Neural progenitor cell (in vitro differentiated cells): ENCODE measurements around the gene ARID5A. TPM values are rescaled to one million over a fixed set of nuclear protein-coding genes. Genes with fewer than 3 reads are reported as not detected.
A peak's percentile ranks its signal among the peaks of the same experiment; 100 is the strongest.

Source experiments
- DNase-seq: peaks from one replicate; pipeline ENCODE4 v3.0.0-alpha.2; 2016; ENCODE audit warnings: low spot score
- H2AFZ ChIP-seq: fragments of 200-600 bp; sonication (generic); replicated peaks from 2 replicates; pipeline ENCODE4 v1.6.1; 2016; ENCODE audit warnings: antibody characterized with exemption
- H3F3A ChIP-seq: fragments of 200-600 bp; sonication (generic); 2 replicates; pipeline ENCODE4 v1.6.1; 2016; ENCODE audit warnings: antibody characterized with exemption, low read depth
- H3K27ac ChIP-seq: fragments of 200-600 bp; sonication (generic); 2 replicates; pipeline ENCODE4 v1.5.1; 2016; ENCODE audit warnings: mild to moderate bottlenecking
- H3K27me3 ChIP-seq: fragments of 200-600 bp; sonication (generic); 2 replicates; pipeline ENCODE4 v1.6.1; 2016; ENCODE audit warnings: mild to moderate bottlenecking, moderate library complexity
- H3K36me3 ChIP-seq: fragments of 200-600 bp; sonication (generic); 2 replicates; pipeline ENCODE4 v1.5.1; 2016
- H3K4me1 ChIP-seq: fragments of 200-600 bp; sonication (generic); 2 replicates; pipeline ENCODE4 v1.6.1; 2016; ENCODE audit warnings: mixed run types
- H3K4me2 ChIP-seq: fragments of 200-600 bp; sonication (generic); 2 replicates; pipeline ENCODE4 v1.6.1; 2016
- H3K4me3 ChIP-seq: fragments of 200-600 bp; sonication (generic); 2 replicates; pipeline ENCODE4 v1.5.1; 2016
- H3K79me2 ChIP-seq: fragments of 200-600 bp; sonication (generic); 2 replicates; pipeline ENCODE4 v1.6.1; 2016; ENCODE audit warnings: low read depth
- H3K9ac ChIP-seq: fragments of 200-600 bp; sonication (generic); 2 replicates; pipeline ENCODE4 v1.6.1; 2016
- H3K9me3 ChIP-seq: fragments of 200-600 bp; sonication (generic); 2 replicates; pipeline ENCODE4 v1.5.1; 2016; ENCODE audit warnings: low read depth
- H4K20me1 ChIP-seq: fragments of 200-600 bp; sonication (generic); 2 replicates; pipeline ENCODE4 v1.6.1; 2016; ENCODE audit warnings: low read depth
- H3K27ac Mint-ChIP-seq: 3 replicates; pipeline ENCODE4 v1.8.0; 2021; ENCODE audit warnings: mixed read lengths
- H3K27me3 Mint-ChIP-seq: 2 replicates; pipeline ENCODE4 v1.8.0; 2022; ENCODE audit warnings: low read depth, mild to moderate bottlenecking, inconsistent platforms, moderate library complexity, mixed read lengths; ENCODE audit not compliant: insufficient read depth
- H3K36me3 Mint-ChIP-seq: 3 replicates; pipeline ENCODE4 v1.8.0; 2021; ENCODE audit warnings: mixed read lengths
- H3K4me1 Mint-ChIP-seq: 3 replicates; pipeline ENCODE4 v1.8.0; 2021; ENCODE audit warnings: mixed read lengths
- H3K4me3 Mint-ChIP-seq: 3 replicates; pipeline ENCODE4 v1.8.0; 2021; ENCODE audit warnings: mild to moderate bottlenecking, moderate library complexity, mixed read lengths
- H3K9me3 Mint-ChIP-seq: 3 replicates; pipeline ENCODE4 v1.8.0; 2020; ENCODE audit warnings: mixed read lengths
- EZH2 ChIP-seq: fragments of 200-600 bp; sonication (generic); IDR thresholded peaks from 2 replicates; pipeline ENCODE4 v1.6.1; 2017; ENCODE audit warnings: antibody characterized with exemption, mild to moderate bottlenecking, moderate library complexity
- EZH2phosphoT487 ChIP-seq: fragments of 200-600 bp; sonication (generic); IDR thresholded peaks from 2 replicates; pipeline ENCODE4 v1.6.1; 2017; ENCODE audit warnings: antibody characterized with exemption
- total RNA-seq: library from RNA; depleted of rRNA; stranded (reverse); fragments of >200 nt; gene quantifications from 2 replicates; pipeline ENCODE4 v1.2.3, GENCODE V29; 2015; ENCODE audit warnings: low replicate concordance
- TF ChIP-seq, protein P1 (sequence below): fragments of 200-600 bp; sonication (generic); IDR thresholded peaks from 2 replicates; pipeline ENCODE4 v1.5.1; 2017; ENCODE audit warnings: antibody characterized with exemption, mild to moderate bottlenecking

ARID5A gene
- total RNA-seq, 1 donor from 2014 or later: 0.75 TPM

GRCh38 chr2:96578731-96579130 is 42.2 kb downstream of the ARID5A start:
- no peak overlapping the region for H3K4me3 ChIP-seq
- TF ChIP-seq EZH2phosphoT487: no peak
- TF ChIP-seq, protein P1, sequence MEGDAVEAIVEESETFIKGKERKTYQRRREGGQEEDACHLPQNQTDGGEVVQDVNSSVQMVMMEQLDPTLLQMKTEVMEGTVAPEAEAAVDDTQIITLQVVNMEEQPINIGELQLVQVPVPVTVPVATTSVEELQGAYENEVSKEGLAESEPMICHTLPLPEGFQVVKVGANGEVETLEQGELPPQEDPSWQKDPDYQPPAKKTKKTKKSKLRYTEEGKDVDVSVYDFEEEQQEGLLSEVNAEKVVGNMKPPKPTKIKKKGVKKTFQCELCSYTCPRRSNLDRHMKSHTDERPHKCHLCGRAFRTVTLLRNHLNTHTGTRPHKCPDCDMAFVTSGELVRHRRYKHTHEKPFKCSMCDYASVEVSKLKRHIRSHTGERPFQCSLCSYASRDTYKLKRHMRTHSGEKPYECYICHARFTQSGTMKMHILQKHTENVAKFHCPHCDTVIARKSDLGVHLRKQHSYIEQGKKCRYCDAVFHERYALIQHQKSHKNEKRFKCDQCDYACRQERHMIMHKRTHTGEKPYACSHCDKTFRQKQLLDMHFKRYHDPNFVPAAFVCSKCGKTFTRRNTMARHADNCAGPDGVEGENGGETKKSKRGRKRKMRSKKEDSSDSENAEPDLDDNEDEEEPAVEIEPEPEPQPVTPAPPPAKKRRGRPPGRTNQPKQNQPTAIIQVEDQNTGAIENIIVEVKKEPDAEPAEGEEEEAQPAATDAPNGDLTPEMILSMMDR: no peak
- no peak for TF ChIP-seq EZH2
- Mint-ChIP-seq H3K9me3 (no peaks in the 10 kb centered on the region), H3K27ac (no peak overlapping the region), H3K36me3 (no peaks in the 10 kb centered on the region), H3K27me3 (peaks cover 4% of the 10 kb centered on the region), H3K4me1 (no peaks in the 10 kb centered on the region), H3K4me3 (no peak overlapping the region)
- no peak overlapping the region for H3K27ac ChIP-seq
- no peaks in the 10 kb centered on the region for H3K36me3 ChIP-seq
- H3K4me2 ChIP-seq: no peak overlapping the region
- no peak overlapping the region for H2AFZ ChIP-seq
- H3K9me3 ChIP-seq: no peaks in the 10 kb centered on the region
- H3K79me2 ChIP-seq: no peaks in the 10 kb centered on the region
- no peaks in the 10 kb centered on the region for H3K4me1 ChIP-seq
- H4K20me1 ChIP-seq: no peaks in the 10 kb centered on the region
- H3K9ac ChIP-seq: no peak overlapping the region
- no peaks in the 10 kb centered on the region for H3K27me3 ChIP-seq
- DNase-seq: no peak
- H3F3A ChIP-seq: no peaks in the 10 kb centered on the region

GRCh38 chr2:96579422-96579821 is 42.9 kb downstream of the ARID5A start:
- H3K4me3 ChIP-seq: no peak overlapping the region
- H3K4me1 Mint-ChIP-seq: no peaks in the 10 kb centered on the region
- H4K20me1 ChIP-seq: no peaks in the 10 kb centered on the region
- H3K79me2 ChIP-seq: no peaks in the 10 kb centered on the region
- H3K9ac ChIP-seq: no peak overlapping the region
- peaks cover 4% of the 10 kb centered on the region for H3K27me3 Mint-ChIP-seq
- H3K9me3 Mint-ChIP-seq: no peaks in the 10 kb centered on the region
- no peaks in the 10 kb centered on the region for H3K4me1 ChIP-seq
- H3K9me3 ChIP-seq: no peaks in the 10 kb centered on the region
- no peaks in the 10 kb centered on the region for H3K27me3 ChIP-seq
- no peak for DNase-seq
- H3F3A ChIP-seq: no peaks in the 10 kb centered on the region
- no peak overlapping the region for H3K27ac ChIP-seq
- no peak overlapping the region for H3K4me3 Mint-ChIP-seq
- no peak overlapping the region for H2AFZ ChIP-seq
- no peaks in the 10 kb centered on the region for H3K36me3 Mint-ChIP-seq
- no peak overlapping the region for H3K27ac Mint-ChIP-seq
- no peaks in the 10 kb centered on the region for H3K36me3 ChIP-seq
- TF ChIP-seq, protein P1: peak; percentile 4
- TF ChIP-seq EZH2phosphoT487: no peak
- TF ChIP-seq EZH2: no peak
- H3K4me2 ChIP-seq: no peak overlapping the region

DNA sequence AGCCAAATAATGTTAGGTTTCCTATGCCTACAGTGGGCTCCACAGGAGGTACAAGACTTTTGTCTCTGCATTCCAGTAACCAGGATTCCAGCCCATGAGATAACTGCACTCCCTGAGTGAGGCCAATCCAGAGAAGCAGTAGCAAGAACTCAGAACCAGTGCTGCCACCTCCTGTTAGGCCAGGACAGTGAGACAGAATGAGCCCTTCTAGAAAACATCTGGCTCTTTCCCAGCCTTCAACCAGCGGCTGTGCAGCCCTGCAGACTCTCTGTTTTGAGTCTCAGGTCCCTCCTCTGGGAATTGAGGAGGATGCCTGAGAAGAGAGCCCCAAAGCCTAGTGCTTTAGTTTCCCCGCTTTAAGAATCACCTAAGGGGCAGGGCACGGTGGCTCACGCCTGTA is 44.2 kb downstream of the ARID5A start:
- H3K27ac Mint-ChIP-seq: no peak overlapping the region
- DNase-seq: peak; percentile 70
- H3K27ac ChIP-seq: no peak overlapping the region

More for the DNA sequence above, 44.2 kb downstream of the ARID5A start:
- TF ChIP-seq EZH2phosphoT487 (no peak), EZH2 (no peak)
- TF ChIP-seq, protein P1: peak; percentile 47
- Mint-ChIP-seq H3K4me3 (no peak overlapping the region), H3K27me3 (peaks cover 4% of the 10 kb centered on the region), H3K36me3 (peaks cover 1% of the 10 kb centered on the region), H3K4me1 (no peaks in the 10 kb centered on the region), H3K9me3 (no peaks in the 10 kb centered on the region)
- H3K79me2 ChIP-seq: no peaks in the 10 kb centered on the region
- no peak overlapping the region for H3K4me2 ChIP-seq
- no peak overlapping the region for H2AFZ ChIP-seq
- H3F3A ChIP-seq: no peaks in the 10 kb centered on the region
- no peaks in the 10 kb centered on the region for H3K36me3 ChIP-seq
- no peak overlapping the region for H3K4me3 ChIP-seq
- H3K4me1 ChIP-seq: no peaks in the 10 kb centered on the region
- no peaks in the 10 kb centered on the region for H3K27me3 ChIP-seq
- H3K9me3 ChIP-seq: no peaks in the 10 kb centered on the region
- no peaks in the 10 kb centered on the region for H4K20me1 ChIP-seq
- H3K9ac ChIP-seq: no peak overlapping the region
